GM12801 (cell line): Measurements from ENCODE around the gene TMEM97.

Source experiments
- TF ChIP-seq, protein P1 (sequence below): IDR thresholded peaks from one replicate; pipeline ENCODE4 v1.5.1; 2011; ENCODE audit warnings: control low read depth; ENCODE audit not compliant: insufficient read length; ENCODE audit errors: extremely low read depth

Gene TMEM97

DNA sequence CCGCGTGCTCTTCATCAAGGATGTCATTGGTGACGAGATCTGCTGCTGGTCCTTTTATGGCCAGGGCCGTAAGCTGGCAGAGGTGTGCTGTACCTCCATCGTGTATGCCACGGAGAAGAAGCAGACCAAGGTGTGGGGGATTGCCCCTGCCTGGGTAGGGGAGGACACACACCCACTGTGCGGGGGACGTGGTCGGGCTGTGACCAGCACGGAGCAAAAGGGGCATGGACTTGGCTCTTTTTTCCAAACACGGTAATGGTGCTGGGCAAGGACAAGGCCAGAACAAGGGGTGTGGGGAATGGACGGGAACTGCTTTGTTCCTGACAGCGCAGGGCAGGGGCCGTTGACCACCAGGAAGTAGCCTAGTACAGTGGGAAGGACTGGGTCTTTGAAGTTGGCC lies 23.3 kb downstream of the TMEM97 start:
- TF ChIP-seq, protein P1, sequence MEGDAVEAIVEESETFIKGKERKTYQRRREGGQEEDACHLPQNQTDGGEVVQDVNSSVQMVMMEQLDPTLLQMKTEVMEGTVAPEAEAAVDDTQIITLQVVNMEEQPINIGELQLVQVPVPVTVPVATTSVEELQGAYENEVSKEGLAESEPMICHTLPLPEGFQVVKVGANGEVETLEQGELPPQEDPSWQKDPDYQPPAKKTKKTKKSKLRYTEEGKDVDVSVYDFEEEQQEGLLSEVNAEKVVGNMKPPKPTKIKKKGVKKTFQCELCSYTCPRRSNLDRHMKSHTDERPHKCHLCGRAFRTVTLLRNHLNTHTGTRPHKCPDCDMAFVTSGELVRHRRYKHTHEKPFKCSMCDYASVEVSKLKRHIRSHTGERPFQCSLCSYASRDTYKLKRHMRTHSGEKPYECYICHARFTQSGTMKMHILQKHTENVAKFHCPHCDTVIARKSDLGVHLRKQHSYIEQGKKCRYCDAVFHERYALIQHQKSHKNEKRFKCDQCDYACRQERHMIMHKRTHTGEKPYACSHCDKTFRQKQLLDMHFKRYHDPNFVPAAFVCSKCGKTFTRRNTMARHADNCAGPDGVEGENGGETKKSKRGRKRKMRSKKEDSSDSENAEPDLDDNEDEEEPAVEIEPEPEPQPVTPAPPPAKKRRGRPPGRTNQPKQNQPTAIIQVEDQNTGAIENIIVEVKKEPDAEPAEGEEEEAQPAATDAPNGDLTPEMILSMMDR, result no peak

DNA sequence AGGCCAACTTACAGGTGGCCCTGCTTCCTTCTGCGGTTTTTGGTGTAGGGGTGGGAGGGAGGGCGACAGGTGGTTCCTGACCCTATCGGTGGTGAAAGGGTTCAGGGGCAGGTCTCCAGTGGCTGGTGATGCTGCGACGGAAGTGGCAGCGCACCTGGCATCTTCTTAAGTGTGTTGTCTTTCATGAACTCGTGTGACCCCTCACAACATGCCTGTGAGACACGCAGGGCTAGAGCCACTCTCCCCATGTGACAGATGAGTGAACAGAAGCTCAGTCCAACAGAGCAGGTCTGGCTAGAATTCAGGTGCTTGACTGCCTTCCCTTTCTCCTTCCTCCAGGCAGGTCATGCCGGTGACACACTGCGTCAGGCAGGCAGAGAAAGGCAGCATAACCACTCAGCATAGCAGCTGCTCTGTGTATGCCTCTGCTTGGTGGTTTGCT lies 24.5 kb downstream of the TMEM97 start:
- TF ChIP-seq, protein P1, result no peak

DNA sequence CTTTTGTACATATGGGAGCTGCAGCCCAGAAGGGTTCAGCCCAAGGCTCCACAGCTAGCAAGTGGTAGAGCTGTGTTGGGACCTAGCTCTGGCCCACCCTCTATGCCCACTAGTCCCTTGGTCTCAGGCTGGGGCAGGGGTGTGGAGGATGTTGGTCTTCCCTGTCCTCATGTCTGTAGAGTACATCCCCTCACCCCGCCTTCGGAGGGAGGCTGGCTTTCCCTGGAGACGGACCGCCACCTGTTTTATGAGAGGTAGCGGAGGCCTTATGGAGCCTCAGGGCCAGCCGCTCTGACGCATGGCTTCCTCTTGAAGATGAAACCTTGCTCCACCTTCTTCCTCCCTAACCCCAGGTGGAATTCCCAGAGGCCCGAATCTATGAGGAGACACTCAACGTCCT lies 25.0 kb downstream of the TMEM97 start:
- TF ChIP-seq, protein P1, result no peak

DNA sequence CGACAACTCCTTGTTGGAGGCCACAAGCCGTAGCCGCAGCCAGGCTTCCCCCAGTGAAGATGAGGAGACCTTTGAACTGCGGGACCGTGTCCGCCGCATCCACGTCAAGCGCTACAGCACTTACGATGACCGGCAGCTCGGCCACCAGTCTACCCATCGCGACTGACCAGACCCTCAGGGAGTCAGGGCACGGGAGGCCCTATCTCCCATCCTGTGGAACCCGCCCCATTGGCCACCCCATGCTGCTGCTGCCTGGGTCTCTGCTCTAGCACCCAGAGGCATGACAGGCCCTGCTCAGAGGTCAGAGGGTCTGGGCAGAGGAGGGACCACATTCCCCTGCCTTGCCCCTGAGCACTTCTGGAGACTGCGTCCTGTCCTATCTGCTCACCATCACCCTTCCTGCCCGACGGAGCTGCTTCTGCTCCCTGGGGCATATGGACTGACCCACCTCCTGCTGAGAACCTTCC lies 25.5 kb downstream of the TMEM97 start:
- TF ChIP-seq, protein P1, result no peak

GRCh38 chr17:28345419-28346198 lies 26.6 kb downstream of the TMEM97 start:
- TF ChIP-seq, protein P1, result no peak

DNA sequence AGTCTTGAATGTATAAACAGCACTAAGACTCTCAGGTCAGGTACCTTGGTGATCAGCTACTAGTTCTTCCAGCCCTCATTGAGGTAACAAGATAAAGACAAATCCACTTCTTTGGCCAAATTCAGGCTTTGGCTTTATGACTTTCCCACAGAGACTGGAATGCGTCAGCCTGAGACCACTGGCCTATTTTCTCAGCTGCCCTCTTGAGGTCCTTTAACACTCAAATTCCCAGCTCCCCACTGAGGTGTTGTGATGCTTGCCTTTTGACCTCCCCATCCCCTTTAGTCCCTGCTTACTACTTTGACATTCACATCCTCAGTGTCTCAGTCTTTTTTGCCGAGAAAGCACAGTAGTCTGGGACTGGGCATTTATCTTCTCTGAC lies 27.2 kb downstream of the TMEM97 start:
- TF ChIP-seq, protein P1, result no peak

- TF ChIP-seq, protein P1, result no peak
Measured at GRCh38 chr17:28346746-28347246, 27.8 kb downstream of the TMEM97 start.
